DOHH2 (cell line): ENCODE measurements around the gene MALAT1.
"Not testable (repeated sequence)": the region's sequence is repeated elsewhere in the genome, so short reads cannot be mapped to it uniquely, and the experiment has no call there.

Source experiments
- EZH2phosphoT487 ChIP-seq: fragments of 200-600 bp; sonication (generic); IDR thresholded peaks from 2 replicates; pipeline ENCODE4 v1.6.1; 2017; ENCODE audit warnings: borderline replicate concordance, mild to moderate bottlenecking, antibody characterized with exemption, low read length, moderate library complexity, mixed read lengths
- TF ChIP-seq, protein P1 (sequence below): fragments of 200-600 bp; sonication (generic); IDR thresholded peaks from one replicate; pipeline ENCODE4 v1.5.1; 2014; ENCODE audit warnings: antibody characterized with exemption, mild to moderate bottlenecking, low read depth, low read length; ENCODE audit not compliant: poor library complexity, severe bottlenecking

DNA sequence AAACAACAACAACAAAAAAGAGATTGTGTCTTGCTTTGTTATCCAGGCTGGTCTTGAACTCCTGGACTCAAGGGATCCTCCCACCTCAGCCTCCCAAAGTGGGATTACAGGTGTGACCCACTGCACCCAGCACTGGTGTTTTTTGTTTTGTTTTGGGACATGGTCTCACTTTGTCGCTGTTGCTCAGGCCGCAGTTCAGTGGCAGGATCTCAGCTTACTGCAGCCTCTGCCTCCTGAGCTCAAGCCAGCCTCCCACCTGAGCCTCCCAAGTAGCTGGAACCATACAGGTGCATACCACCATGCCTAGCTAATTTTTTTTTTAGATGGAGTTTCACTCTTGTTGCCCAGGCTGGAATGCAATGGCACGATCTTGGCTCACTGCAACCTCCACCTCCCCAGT is 13.5 kb downstream of the MALAT1 start:
- TF ChIP-seq EZH2phosphoT487 = not testable (repeated sequence)
- TF ChIP-seq, protein P1, sequence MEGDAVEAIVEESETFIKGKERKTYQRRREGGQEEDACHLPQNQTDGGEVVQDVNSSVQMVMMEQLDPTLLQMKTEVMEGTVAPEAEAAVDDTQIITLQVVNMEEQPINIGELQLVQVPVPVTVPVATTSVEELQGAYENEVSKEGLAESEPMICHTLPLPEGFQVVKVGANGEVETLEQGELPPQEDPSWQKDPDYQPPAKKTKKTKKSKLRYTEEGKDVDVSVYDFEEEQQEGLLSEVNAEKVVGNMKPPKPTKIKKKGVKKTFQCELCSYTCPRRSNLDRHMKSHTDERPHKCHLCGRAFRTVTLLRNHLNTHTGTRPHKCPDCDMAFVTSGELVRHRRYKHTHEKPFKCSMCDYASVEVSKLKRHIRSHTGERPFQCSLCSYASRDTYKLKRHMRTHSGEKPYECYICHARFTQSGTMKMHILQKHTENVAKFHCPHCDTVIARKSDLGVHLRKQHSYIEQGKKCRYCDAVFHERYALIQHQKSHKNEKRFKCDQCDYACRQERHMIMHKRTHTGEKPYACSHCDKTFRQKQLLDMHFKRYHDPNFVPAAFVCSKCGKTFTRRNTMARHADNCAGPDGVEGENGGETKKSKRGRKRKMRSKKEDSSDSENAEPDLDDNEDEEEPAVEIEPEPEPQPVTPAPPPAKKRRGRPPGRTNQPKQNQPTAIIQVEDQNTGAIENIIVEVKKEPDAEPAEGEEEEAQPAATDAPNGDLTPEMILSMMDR = not testable (repeated sequence)
